ENCODE results near the gene EXOC3L2.

DNA sequence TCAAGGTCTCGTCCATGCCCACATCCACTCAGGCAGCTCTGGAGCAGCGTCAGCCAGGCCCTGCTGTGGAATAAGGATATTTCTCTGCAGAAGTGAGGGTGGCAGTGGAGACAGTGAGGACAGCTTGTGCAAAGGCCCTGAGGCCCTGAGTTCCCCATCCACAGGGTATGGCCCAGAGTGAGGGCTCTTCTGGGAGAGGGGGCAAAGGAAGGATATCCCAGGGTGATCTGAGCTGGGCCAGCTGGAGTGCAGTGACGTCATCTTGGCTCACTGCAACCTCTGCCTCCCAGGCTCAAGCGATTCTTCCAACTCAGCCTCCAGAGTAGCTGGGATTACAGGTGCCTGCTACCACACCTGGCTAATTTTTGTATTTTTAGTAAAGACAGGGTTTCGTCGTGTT lies 17.4 kb upstream of the EXOC3L2 start:
- TF ChIP-seq GATA2 (IDR thresholded peaks at IDR 0.05; ENCODE audit: low read depth, low read length) (no peak), GATA3 (IDR thresholded peaks at IDR 0.05; ENCODE audit: low read depth, low read length) (no peak)
